Measurements from ENCODE around the gene IRX2. TPM values are rescaled to one million over a fixed set of nuclear protein-coding genes. Genes with fewer than 3 reads are reported as not detected.

IRX2 gene
- total and polyA plus RNA-seq, 2 of the 4 experiments (the other 2 are of a cell fraction), result 0.36 to 0.97 TPM

GRCh38 chr5:2721385-2722138 is 29.9 kb downstream of the IRX2 start:
- Histone ChIP-seq H3K79me1 (ENCODE audit: low read depth in 1 of 2, low read length in 2 of 2) (no peaks in the 10 kb centered on the region), H2BK5ac (ENCODE audit: low read depth, low read length, poor library complexity, severe bottlenecking) (no peak overlapping the region), H3K23ac (ENCODE audit: low read depth, low read length) (no peak overlapping the region), H3K9ac (ENCODE audit: low read depth, low read length) (no peak overlapping the region), H3K4me3 (ENCODE audit: insufficient read depth, low read depth, low read length) (no peak overlapping the region), H2AK5ac (ENCODE audit: low read depth, low read length) (no peak overlapping the region), H3K18ac (ENCODE audit: low read depth, low read length) (no peak overlapping the region), H3K9me3 (ENCODE audit: control insufficient read depth, insufficient read depth, low read length) (peaks cover 14% of the 10 kb centered on the region; the same call in 1 of the 2 replicates), H4K5ac (ENCODE audit: low read depth, low read length) (no peak overlapping the region), H3K4me2 (ENCODE audit: low read depth, low read length) (no peak overlapping the region), H2BK20ac (ENCODE audit: low read depth, low read length) (no peak overlapping the region), H3K4ac (ENCODE audit: low read depth, low read length) (no peak overlapping the region), H4K20me1 (ENCODE audit: insufficient read depth, low read length) (no peaks in the 10 kb centered on the region), H2AFZ (replicated peaks; ENCODE audit: low read length, poor library complexity) (no peak overlapping the region), H4K91ac (ENCODE audit: insufficient read depth, low read depth, low read length) (no peak overlapping the region), H3K14ac (replicated peaks; ENCODE audit: low read depth, low read length) (no peak overlapping the region), H3K9me1 (ENCODE audit: insufficient read depth, low read length) (no peaks in the 10 kb centered on the region), H2BK120ac (ENCODE audit: low read depth, low read length) (no peak overlapping the region), H3K27ac (ENCODE audit: insufficient read depth, low read length) (no peak overlapping the region), H2BK15ac (ENCODE audit: low read depth, low read length) (no peak overlapping the region), H3K4me1 (ENCODE audit: control insufficient read depth, insufficient read depth, low read length) (no peaks in the 10 kb centered on the region), H4K8ac (ENCODE audit: low read depth in 2 of 2, low read length in 2 of 2) (no peak overlapping the region), H2AK9ac (replicated peaks; ENCODE audit: low read depth, low read length, poor library complexity) (no peak overlapping the region), H3K36me3 (ENCODE audit: control insufficient read depth, insufficient read depth, low read length) (no peaks in the 10 kb centered on the region), H3K27me3 (ENCODE audit: control insufficient read depth, insufficient read depth, low read length) (no peaks in the 10 kb centered on the region), H3K56ac (ENCODE audit: extremely low read depth, insufficient read depth, low read length) (no peak overlapping the region)
- dilution Hi-C loops (cut with HindIII; ENCODE audit: low sequenced_read_pairs, unreplicated experiment) (no loop called here), intact Hi-C loops (cut with micrococcal nuclease) (no loop called here), in situ Hi-C loops (cut with MboI; ENCODE audit: low sequenced_read_pairs) (no loop called here)
- WGBS, 2 experiments (ENCODE audit: extremely low coverage in 2 of 2, insufficient read length in 1 of 2), result no CpG with 5 or more reads among the region's 7 CpGs
- no peak for ATAC-seq (ENCODE audit: low read depth)
- no TSS peak for BruUV-seq (replicated peaks)
- ChIA-PET CTCF (no interaction called here), POLR2A (ENCODE audit: unreplicated experiment) (no interaction called here)
- no peak for DNase-seq
- no peak for TF ChIP-seq USF2 (IDR thresholded peaks at IDR 0.05; ENCODE audit: low read depth, low read length)
- no peak for TF ChIP-seq POLR2A (IDR thresholded peaks at IDR 0.05; ENCODE audit: low read depth, low read length)
- TF ChIP-seq CEBPB (IDR thresholded peaks at IDR 0.05; ENCODE audit: low read depth, low read length), result no peak
- TF ChIP-seq FOS (IDR thresholded peaks at IDR 0.05; ENCODE audit: low read depth, low read length), result no peak
- TF ChIP-seq CTCF (conservative IDR thresholded peaks at IDR 0.05; ENCODE audit: low read depth, low read length), result no peak
- TF ChIP-seq SMC3 (IDR thresholded peaks at IDR 0.05; ENCODE audit: low read depth, low read length), result no peak
- TF ChIP-seq RAD21 (IDR thresholded peaks at IDR 0.05; ENCODE audit: low read length), result no peak
- no peak for TF ChIP-seq MAFK (IDR thresholded peaks at IDR 0.05; ENCODE audit: low read depth, low read length)
- no peak for TF ChIP-seq MXI1 (IDR thresholded peaks at IDR 0.05; ENCODE audit: borderline replicate concordance, low read depth, low read length)
- no peak for TF ChIP-seq RFX5 (IDR thresholded peaks at IDR 0.05; ENCODE audit: low read depth, low read length)
